HG03095 (cell line): ENCODE measurements around the gene EEFSEC.

Experiments used
- ATAC-seq: cut with Tn5 transposase; IDR thresholded peaks from one replicate; pipeline ENCODE4 v1.9.1; 2021; ENCODE audit warnings: moderate library complexity; ENCODE audit not compliant: unreplicated experiment

EEFSEC gene

DNA sequence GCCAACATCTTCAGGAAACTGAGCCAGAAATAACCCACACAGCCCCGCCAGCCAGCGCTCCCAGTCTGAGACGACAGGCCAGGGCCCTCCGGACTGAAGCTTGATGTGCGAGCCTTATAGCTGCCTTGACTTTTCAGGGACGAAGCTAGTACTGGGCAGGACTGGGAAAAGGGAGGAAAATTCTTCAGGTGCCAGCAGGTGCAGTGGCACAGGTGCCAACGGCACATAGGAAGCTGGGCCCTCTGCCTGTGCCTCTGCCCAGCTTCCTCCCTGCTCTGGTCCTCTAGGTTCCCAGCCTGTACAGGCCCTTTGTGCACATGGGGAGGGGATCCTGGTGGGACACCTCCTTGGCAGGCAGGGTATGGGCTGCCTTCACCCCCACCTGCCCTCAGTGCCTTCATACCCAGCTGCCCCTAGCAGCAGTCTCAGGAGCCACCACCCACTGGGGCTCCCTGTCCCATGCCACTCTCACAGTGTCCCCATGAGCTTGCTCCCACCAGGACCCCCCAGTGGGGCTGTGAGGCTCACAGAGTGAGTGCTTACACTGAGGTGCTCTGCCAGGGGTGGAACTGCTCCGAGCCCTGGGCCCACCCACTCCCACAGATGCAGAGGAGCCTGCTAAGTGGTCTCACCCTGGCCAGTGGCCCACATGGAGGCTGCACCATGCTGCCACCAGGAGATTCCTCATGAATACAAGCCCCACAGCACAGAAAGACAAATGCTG is 252.4 kb downstream of the EEFSEC start:
- no peak for ATAC-seq

DNA sequence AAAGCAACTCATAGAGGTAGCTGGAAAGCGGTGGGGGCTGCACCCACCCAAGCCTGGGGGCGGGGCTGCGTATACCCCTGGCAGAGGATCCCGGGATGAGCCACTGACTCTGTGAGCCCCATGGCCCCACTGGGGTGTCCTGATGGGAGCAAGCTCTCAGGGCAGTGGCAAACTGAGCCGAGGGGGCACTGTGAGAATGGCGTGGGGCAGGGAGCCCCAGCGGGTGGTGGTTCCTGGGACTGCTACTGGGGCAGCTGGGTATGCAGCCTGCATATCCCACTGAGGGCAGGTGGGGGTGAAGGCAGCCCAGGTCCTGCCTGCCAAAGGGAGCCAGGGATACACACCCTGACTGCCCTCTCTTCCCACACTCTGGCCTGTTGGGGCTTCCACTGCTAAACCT is 254.0 kb downstream of the EEFSEC start:
- ATAC-seq: no peak

- no peak for ATAC-seq
These were observed 254.9 kb downstream of the EEFSEC start for GRCh38 chr3:128408012-128408692.

- ATAC-seq: no peak
These were observed 255.7 kb downstream of the EEFSEC start for GRCh38 chr3:128408693-128409623.

DNA sequence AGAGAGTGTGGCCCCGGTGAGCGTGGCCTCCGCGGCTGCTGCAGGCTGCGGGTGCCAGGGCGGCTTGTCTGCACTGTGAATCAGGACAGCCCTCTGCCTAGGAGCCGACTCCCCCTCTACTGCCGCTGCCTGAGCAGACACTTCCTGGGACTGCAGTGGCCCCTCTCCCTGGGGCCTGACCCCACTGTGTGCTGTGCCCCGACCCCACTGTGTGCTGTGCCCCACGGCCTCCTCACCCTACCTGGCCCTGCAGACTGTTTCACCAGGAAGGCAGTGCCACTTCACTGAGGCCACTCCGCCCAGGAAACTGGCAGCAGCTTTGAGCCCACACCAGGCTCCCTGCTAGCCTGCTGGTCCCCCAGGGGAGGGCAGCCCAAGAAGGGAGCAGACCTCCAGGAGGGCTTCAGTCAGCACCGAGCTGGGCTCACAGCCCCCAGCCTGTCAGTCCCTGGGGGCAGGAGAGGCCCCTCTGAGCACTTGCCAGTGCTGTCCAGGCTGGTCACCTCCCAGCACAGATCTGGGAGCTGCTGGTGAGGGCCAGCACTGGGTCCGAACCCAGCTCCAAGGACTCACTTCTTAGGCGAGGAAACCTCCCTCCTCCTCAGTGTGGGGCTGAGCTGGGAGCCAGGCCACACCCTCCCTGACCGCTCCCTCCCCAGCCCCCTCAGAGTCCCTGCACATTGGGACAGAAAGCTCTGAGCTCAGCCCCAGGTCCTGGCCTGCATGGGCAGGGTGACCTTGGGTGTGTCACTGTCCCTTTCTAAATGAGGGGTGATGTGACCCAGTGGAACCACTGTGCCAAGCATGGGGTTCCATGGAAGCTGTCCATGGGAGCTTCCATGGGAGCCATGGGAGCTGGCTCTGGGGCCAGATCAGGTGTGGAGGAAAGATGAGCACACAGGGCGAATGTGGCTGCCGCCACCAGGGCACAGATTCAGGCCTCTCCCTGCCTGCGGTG is 256.6 kb downstream of the EEFSEC start:
- no peak for ATAC-seq

DNA sequence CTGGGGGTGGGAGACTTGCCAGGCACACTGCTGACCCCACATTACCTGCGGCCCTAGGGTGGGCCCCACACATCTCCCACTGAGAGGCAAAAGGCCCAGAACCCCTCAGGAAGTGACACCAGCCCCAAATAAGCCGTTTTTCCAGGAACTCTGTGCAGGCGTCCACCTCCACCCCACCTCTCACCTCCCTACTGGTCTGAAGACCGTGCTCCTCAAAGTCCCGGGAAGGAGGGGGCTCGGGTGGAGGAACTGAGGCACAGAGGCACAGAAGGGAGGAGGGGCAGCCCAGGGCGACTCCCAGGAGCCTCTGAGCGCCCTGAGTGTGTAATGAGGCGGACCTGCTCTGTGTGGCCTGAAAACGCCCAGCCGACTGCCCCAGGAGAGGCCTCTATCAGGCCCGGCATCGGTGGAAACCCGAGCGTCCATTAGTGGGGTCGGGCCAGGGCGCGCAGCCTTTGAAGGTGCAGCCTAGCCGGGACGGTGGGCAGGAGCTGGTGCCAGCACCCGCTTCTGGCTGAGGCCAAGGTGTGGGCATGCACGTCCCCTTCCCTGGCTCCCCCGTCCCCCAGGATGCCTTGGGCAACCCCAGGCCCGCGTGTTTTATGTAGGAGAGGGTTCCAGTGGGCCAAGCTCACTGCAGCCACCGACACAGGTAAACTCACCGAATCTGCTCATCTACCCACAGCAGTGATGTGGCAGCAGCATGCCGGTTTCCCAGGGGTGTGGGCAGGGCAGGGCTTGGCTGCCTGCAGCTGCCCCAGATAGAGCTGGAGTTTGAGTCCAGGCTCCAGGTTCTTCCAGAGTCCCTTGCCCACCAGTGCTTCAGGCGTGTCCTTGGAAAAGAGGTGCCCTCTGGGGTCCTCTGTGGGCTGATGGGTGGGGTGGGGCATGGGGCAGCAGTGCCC is 257.6 kb downstream of the EEFSEC start:
- ATAC-seq: no peak

DNA sequence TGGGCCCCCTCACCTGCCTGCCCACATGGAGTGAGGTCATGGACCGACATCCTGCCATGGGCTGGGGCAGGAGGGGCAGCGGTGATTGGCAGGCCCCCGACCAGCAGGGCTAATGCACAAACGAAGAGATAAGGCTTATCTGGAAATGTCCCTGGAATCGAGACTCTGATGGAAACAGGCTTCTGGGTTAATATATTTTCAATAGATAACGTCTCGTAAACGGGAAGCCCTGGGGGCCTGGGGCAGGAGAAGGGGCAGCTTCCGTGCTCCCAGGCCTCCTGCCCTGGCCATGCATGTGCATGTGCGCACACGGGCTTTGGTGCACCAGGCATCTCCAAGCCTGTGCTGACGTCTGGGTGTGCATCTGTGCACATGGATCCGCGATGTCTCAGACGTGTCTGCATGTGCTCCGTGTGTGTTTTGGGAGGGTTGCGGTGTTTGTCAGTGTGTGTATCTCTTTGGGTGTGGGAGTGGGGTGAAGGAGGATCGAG is 258.3 kb downstream of the EEFSEC start:
- ATAC-seq: no peak

DNA sequence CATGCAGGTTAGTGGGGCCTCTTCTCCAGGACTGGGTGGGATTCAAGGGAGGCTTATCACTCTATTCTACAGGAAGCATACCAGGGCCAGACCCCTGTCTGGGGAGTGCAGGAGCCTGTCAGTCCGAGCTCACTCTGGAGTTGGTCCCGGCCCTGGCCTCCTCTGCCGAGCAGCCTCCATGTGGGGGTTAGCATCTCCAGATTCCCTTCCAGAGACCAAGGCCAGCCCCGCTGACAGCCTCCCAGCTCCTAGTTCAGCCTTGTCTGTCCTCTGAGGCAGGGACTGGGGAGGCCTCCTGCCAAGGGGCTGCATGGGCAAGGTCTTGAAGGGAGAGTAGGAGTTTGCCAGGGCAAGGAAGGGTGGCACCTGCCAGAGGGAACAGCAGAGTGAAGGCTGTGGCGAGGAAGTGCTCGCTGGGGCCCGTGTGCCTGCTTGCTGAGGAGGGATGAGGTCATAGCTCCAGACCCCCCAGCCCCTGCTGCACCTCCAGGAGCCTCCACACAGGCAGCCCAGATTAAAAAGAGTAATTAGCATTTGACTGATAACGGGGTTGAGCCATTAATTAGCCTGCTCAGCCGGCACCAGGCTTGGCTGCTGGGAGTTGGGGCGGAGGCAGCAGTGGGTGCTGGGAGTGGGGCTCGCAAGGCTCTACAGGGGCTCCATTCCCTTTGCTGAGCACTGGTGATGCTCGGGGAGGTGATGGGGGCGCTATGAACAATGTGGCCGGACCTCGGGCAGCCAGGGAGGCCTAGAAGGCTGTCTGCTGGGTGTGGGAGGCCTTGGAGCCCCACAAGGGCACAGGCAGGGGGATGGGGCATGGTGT is 259.1 kb downstream of the EEFSEC start:
- ATAC-seq: no peak

DNA sequence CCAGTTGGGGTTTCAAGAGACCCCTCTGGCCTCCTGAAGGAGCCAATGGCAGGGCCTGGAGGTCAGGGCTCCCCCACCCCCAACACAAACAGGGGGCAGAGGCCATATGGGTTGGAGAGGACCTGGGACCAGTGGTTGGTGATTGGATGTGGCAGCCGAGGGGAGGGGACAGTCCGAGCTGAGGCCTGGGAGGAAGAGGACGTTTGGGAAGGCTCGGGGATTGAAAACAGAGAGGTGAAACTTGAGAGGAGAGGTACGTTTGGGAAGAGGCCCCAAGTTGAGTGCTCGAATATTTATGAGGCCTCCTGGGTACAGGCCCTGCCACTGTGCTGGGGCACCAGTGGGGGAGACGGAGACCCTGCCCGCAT is 259.7 kb downstream of the EEFSEC start:
- ATAC-seq: no peak

DNA sequence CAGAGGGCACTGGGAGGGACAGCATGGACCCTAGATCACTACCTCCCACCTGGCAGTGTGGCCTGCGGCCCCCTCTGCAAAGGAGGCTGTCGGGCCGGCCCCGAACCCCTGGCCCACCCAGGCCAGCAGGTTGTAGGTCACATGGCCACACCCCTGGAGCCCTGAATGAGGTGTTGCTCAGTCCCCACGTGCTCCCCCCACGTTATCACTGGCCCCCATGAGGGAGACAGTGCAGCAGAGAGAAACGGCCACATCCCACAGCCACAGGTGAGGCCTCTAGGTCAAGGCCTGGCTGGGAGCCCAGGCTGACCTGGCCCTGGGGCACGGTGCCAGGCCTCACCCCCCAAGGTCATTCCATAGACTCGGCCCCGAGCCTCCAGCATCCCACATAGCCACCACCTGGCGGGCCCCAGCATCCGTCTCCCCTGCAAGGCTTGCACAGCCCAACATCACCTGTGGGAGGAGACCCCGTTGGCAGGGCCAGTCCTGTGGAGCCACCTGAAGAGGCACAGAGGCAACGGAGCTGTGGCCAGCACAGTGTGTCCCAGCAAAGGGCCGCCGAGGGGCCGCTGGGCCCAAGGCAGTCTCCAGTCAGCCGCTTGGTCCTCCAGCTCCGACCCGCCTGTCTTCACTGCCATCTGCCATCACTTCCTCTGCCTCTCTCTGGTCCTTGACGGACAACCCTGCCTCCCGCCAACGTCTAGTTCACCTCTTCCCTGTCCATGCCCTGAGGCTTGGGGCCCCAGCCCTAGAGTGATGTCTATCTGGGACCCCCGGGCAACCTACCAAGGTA is 260.3 kb downstream of the EEFSEC start:
- no peak for ATAC-seq

DNA sequence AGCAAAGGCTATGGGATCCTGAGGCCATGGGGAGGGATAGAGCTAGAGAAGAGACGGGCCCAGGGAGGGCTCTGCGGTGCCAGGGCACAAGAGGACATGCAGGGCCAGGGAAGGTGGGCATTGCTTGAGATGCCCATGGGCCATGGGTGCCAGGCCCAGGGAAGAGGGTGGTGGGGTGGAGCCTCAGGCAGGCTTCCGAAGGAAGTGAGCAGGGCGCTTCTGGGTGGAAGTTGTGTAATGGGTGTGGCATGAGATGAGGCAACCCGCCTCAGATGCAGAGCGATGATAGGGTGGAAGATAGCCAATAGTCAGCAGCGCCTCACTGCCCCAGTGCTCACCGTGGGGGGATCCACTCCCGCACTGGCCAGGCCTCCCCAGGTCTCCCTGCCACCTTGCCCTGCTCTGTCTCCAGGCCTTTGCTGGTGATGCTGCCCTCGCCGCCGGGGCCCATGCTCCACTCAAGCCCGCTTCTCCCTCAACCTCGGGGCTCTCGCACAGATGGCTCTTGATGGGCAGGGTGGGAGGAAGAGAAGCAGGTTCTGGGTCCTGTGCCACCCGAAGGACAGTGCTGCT is 262.0 kb downstream of the EEFSEC start:
- ATAC-seq: no peak

DNA sequence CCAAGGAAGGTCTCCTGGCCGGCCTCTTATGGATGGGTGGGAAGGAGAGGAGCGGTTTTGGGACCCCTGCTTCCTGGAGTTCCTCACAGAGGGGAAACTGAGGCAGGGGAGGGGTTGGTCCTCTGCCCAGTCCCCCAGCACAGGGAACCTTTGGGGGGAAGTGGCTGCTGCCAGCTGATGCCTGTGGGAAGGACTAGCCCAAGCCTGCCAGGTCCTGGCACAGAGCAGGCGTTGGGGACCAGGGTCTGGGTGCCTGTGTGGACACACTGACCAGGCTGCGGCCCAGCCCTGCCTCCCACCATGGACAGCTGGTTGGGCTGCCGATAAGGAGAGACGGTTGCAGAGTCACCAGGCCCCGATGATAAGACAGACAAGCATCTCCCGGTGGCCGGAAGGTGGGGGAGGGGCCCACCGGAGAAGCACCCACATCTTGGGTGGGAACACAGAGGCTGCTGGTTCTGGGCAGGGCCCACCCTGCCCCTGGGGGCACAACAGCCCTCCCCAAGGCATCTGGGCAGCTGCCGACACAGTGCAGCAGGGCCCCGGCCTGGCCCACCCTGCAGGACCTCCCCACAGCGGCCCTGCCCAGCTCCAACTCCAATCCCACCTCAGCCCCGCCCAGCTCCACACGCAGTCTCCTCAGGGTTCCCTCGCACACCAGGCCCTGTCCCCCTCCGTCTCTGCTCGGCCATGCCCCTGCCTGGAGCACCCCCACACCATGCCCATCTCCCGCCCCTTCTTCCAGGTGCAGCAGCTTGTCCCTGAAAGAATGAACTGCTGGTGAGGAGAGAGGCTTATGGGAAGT is 262.7 kb downstream of the EEFSEC start:
- no peak for ATAC-seq

DNA sequence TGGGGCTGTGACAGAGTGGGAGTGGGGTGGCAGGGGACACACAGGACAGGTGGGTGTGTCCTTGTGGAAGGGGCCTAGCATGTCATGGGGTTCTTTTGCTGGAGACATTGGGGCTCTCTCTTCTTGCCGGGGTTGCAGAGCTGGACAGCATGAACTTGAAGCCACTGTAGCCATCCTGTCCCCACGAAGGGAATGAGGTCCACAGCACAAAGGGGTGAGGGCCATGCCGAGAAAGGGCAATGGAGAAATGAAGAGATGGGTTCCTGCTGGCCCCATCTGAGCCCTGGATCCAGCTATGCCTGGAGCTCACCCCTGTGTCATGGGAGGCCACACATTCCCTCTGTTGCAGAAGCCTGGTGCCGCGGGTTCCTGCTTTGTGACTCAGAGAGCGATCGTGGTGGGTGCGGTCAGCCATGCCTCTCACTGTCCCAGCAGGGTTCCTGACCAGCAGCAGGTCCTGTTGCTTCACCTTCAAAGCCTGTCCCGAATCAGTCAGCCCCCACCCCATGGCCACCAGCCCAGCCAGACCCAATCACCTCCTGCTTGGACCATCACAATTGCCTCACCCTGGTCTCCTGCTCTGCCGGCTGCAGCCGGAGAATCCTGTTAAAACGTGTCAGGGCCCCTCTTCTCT is 263.4 kb downstream of the EEFSEC start:
- no peak for ATAC-seq

GRCh38 chr3:128418900-128419299 is 265.6 kb downstream of the EEFSEC start:
- no peak for ATAC-seq

DNA sequence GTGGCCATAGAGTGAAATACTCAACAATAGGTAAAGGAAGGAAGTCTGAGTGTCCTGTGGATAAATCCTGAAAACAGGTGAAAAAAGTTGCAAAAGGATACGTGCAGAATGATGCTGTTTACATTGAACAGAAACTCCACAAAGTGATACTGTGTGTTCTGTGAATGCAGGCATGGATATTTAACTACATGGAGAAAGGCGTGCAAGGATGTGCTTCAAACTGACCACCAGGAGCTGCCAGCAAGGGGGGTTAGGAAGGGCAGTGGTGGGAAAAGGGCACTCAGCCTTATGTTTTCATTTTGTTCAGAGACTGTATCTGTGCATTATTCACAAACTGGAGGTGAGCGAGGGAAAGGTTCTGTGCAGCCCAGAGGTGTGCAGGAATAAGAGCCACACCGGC is 266.0 kb downstream of the EEFSEC start:
- no peak for ATAC-seq

DNA sequence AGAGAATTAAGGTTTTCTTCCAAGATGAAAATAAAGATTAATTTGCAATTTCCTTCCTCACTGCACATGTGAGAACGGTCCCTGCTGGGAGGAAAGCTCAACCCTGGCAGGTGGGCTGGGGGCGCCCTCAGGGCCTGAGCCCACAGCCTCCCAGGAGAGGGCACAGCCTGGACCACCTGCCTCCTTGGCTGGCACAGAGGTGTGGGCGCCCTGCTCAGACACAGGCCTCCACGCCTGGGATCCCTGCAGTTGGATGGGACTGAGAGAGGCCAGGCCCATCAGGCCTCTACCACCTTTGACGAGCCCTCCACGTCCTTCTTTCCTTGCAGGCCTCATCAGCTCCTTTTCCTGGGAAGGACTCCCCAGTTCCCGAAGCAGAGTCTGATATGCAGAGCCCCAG is 267.0 kb downstream of the EEFSEC start:
- ATAC-seq: no peak
